ENCODE results near the gene MAP4K4. TPM values are rescaled to one million over a fixed set of nuclear protein-coding genes. Genes with fewer than 3 reads are reported as not detected.

Gene MAP4K4
- total and polyA plus RNA-seq, 2 experiments from 2014 or later: 20.3 to 115 TPM

- Histone ChIP-seq H2AFZ (no peak overlapping the region), H3K36me3 (ENCODE audit: low read depth) (no peaks in the 10 kb centered on the region; the same call in 1 of the 2 replicates), H3K9me3 (ENCODE audit: low read depth) (no peaks in the 10 kb centered on the region), H3K27me3 (replicated peaks; ENCODE audit: insufficient read depth) (no peaks in the 10 kb centered on the region), H3K9ac (peak overlapping the region; percentile 14; the same call in 1 of the 2 replicates), H3K4me1 (ENCODE audit: insufficient read depth) (peaks cover 62% of the 10 kb centered on the region), H3K27ac (peak overlapping the region; percentile 64), H3K79me2 (ENCODE audit: insufficient read depth) (peaks cover 90% of the 10 kb centered on the region), H3K9me2 (ENCODE audit: insufficient read depth) (no peaks in the 10 kb centered on the region), H3K4me2 (ENCODE audit: unreplicated experiment) (peak overlapping the region; percentile 24), H4K20me1 (ENCODE audit: insufficient read depth) (peaks cover 31% of the 10 kb centered on the region), H3K4me3 (no peak overlapping the region), H3F3A (ENCODE audit: insufficient read depth) (peaks cover 59% of the 10 kb centered on the region)
- in situ Hi-C loops (cut with MboI): no loop called here
- 58 to 66% methylated on average over 2 of the region's 2 CpGs for WGBS, 2 experiments (ENCODE audit: low coverage in 1 of 2, low lambda C conversion rate in 2 of 2, missing lambda C conversion rate in 2 of 2)
- TF ChIP-seq EZH2phosphoT487 (IDR thresholded peaks at IDR 0.05; ENCODE audit: insufficient read depth, low read depth) (no peak), EZH2 (IDR thresholded peaks at IDR 0.05; ENCODE audit: insufficient read depth, poor library complexity, severe bottlenecking) (no peak)
- DNase-seq: peak; percentile 83
Observed at GRCh38 chr2:101754618-101755017, 57.1 kb downstream of the MAP4K4 start.

GRCh38 chr2:101756266-101756665 is 58.8 kb downstream of the MAP4K4 start:
- no peaks in the 10 kb centered on the region for H3K27me3 ChIP-seq (replicated peaks; ENCODE audit: insufficient read depth)
- peaks cover 67% of the 10 kb centered on the region for H3K4me1 ChIP-seq (ENCODE audit: insufficient read depth)
- no peaks in the 10 kb centered on the region; the same call in 1 of the 2 replicates for H3K36me3 ChIP-seq (ENCODE audit: low read depth)
- peaks cover 66% of the 10 kb centered on the region for H3F3A ChIP-seq (ENCODE audit: insufficient read depth)
- H2AFZ ChIP-seq: no peak overlapping the region
- H3K27ac ChIP-seq: no peak overlapping the region
- 70 to 74% methylated on average over 3 of the region's 3 CpGs for WGBS, 2 experiments (ENCODE audit: low coverage in 1 of 2, low lambda C conversion rate in 2 of 2, missing lambda C conversion rate in 2 of 2)
- H3K9me3 ChIP-seq (ENCODE audit: low read depth): no peaks in the 10 kb centered on the region
- no peak overlapping the region for H3K4me3 ChIP-seq
- no peak overlapping the region for H3K9ac ChIP-seq
- peaks cover 31% of the 10 kb centered on the region for H4K20me1 ChIP-seq (ENCODE audit: insufficient read depth)
- no peak overlapping the region for H3K4me2 ChIP-seq (ENCODE audit: unreplicated experiment)
- in situ Hi-C loops (cut with MboI): no loop called here
- DNase-seq: no peak
- TF ChIP-seq EZH2 (IDR thresholded peaks at IDR 0.05; ENCODE audit: insufficient read depth, poor library complexity, severe bottlenecking): no peak
- TF ChIP-seq EZH2phosphoT487 (IDR thresholded peaks at IDR 0.05; ENCODE audit: insufficient read depth, low read depth): no peak
- H3K9me2 ChIP-seq (ENCODE audit: insufficient read depth): no peaks in the 10 kb centered on the region
- peaks cover 95% of the 10 kb centered on the region for H3K79me2 ChIP-seq (ENCODE audit: insufficient read depth)

GRCh38 chr2:101758001-101758400 is 60.5 kb downstream of the MAP4K4 start:
- Histone ChIP-seq H3K36me3 (ENCODE audit: low read depth) (no peaks in the 10 kb centered on the region; the same call in 1 of the 2 replicates), H3F3A (ENCODE audit: insufficient read depth) (peaks cover 66% of the 10 kb centered on the region), H3K27me3 (replicated peaks; ENCODE audit: insufficient read depth) (no peaks in the 10 kb centered on the region), H3K9me2 (ENCODE audit: insufficient read depth) (no peaks in the 10 kb centered on the region), H4K20me1 (ENCODE audit: insufficient read depth) (peaks cover 17% of the 10 kb centered on the region), H3K4me3 (no peak overlapping the region), H3K27ac (no peak overlapping the region), H2AFZ (no peak overlapping the region), H3K9ac (no peak overlapping the region), H3K9me3 (ENCODE audit: low read depth) (no peaks in the 10 kb centered on the region), H3K79me2 (ENCODE audit: insufficient read depth) (peaks cover 95% of the 10 kb centered on the region), H3K4me2 (ENCODE audit: unreplicated experiment) (peak overlapping the region; percentile 51), H3K4me1 (ENCODE audit: insufficient read depth) (peaks cover 65% of the 10 kb centered on the region)
- WGBS, 2 experiments (ENCODE audit: low coverage in 1 of 2, low lambda C conversion rate in 2 of 2, missing lambda C conversion rate in 2 of 2): 94 to 95% methylated on average over 3 of the region's 3 CpGs
- in situ Hi-C loops (cut with MboI): no loop called here
- DNase-seq: peak; percentile 28
- TF ChIP-seq EZH2 (IDR thresholded peaks at IDR 0.05; ENCODE audit: insufficient read depth, poor library complexity, severe bottlenecking) (no peak), EZH2phosphoT487 (IDR thresholded peaks at IDR 0.05; ENCODE audit: insufficient read depth, low read depth) (no peak)

GRCh38 chr2:101759162-101759561 is 61.7 kb downstream of the MAP4K4 start:
- Histone ChIP-seq H4K20me1 (ENCODE audit: insufficient read depth) (peaks cover 10% of the 10 kb centered on the region), H3K9me3 (ENCODE audit: low read depth) (no peaks in the 10 kb centered on the region), H3K4me3 (peak overlapping the region; percentile 39; the same call in 1 of the 2 replicates), H3K79me2 (ENCODE audit: insufficient read depth) (peaks cover 95% of the 10 kb centered on the region), H3F3A (ENCODE audit: insufficient read depth) (peaks cover 65% of the 10 kb centered on the region), H3K36me3 (ENCODE audit: low read depth) (no peaks in the 10 kb centered on the region; the same call in 1 of the 2 replicates), H2AFZ (no peak overlapping the region), H3K27ac (peak overlapping the region; percentile 59), H3K9me2 (ENCODE audit: insufficient read depth) (no peaks in the 10 kb centered on the region), H3K4me2 (ENCODE audit: unreplicated experiment) (peak overlapping the region; percentile 51), H3K4me1 (ENCODE audit: insufficient read depth) (peaks cover 65% of the 10 kb centered on the region), H3K9ac (no peak overlapping the region), H3K27me3 (replicated peaks; ENCODE audit: insufficient read depth) (no peaks in the 10 kb centered on the region)
- WGBS, 2 experiments (ENCODE audit: low coverage in 1 of 2, low lambda C conversion rate in 2 of 2, missing lambda C conversion rate in 2 of 2): 0% methylated on average over 2 of the region's 2 CpGs
- DNase-seq: peak; percentile 94
- in situ Hi-C loops (cut with MboI): no loop called here
- TF ChIP-seq EZH2phosphoT487 (IDR thresholded peaks at IDR 0.05; ENCODE audit: insufficient read depth, low read depth): no peak
- TF ChIP-seq EZH2 (IDR thresholded peaks at IDR 0.05; ENCODE audit: insufficient read depth, poor library complexity, severe bottlenecking): no peak

All from GM23248 (cell line).